Activated CD4-positive, alpha-beta memory T cell treated with anti-CD3 and anti-CD28 coated beads, Interleukin-2, amount 10 ng/mL, durations not matched to agents 7 days and 5 days (primary cell): Measurements from ENCODE around the gene EMILIN1. TPM values are rescaled to one million over a fixed set of nuclear protein-coding genes. Genes with fewer than 3 reads are reported as not detected.

ENCODE experiments used
- CTCF ChIA-PET: fragments of 350-600 bp; sonication (Branson Sonifier 250); formaldehyde crosslinking; loops from one replicate; lab custom pipeline; 2021; ENCODE audit warnings: antibody characterized with exemption, inconsistent platforms; lab: Charles Lee
- POLR2A ChIA-PET: fragments of 350-600 bp; sonication (Branson Sonifier 250); formaldehyde crosslinking; loops from one replicate; lab custom pipeline; 2021; ENCODE audit warnings: antibody characterized with exemption; lab: Charles Lee
- DNase-seq: peaks from one replicate; pipeline ENCODE4 v3.0.0-alpha.2; 2020
- H3K27ac Mint-ChIP-seq: one replicate; pipeline ENCODE4 v1.8.0; 2021; ENCODE audit warnings: mild to moderate bottlenecking, mixed read lengths
- H3K27me3 Mint-ChIP-seq: one replicate; pipeline ENCODE4 v1.8.0; 2021; ENCODE audit warnings: mixed read lengths
- H3K36me3 Mint-ChIP-seq: one replicate; pipeline ENCODE4 v1.8.0; 2021; ENCODE audit warnings: low read depth, mixed read lengths
- H3K4me1 Mint-ChIP-seq: one replicate; pipeline ENCODE4 v1.8.0; 2021; ENCODE audit warnings: mixed read lengths
- H3K4me3 Mint-ChIP-seq: one replicate; pipeline ENCODE4 v1.8.0; 2021; ENCODE audit warnings: mild to moderate bottlenecking, mixed read lengths
- H3K9me3 Mint-ChIP-seq: one replicate; pipeline ENCODE4 v1.8.0; 2021; ENCODE audit warnings: mixed read lengths
- total RNA-seq, 2 experiments: library from RNA; stranded (reverse); gene quantifications; one replicate each; pipeline ENCODE4 v1.2.3, GENCODE V29; 2021

The EMILIN1 gene
- total RNA-seq: under 1 TPM; 0.70 to 0.78 TPM

DNA sequence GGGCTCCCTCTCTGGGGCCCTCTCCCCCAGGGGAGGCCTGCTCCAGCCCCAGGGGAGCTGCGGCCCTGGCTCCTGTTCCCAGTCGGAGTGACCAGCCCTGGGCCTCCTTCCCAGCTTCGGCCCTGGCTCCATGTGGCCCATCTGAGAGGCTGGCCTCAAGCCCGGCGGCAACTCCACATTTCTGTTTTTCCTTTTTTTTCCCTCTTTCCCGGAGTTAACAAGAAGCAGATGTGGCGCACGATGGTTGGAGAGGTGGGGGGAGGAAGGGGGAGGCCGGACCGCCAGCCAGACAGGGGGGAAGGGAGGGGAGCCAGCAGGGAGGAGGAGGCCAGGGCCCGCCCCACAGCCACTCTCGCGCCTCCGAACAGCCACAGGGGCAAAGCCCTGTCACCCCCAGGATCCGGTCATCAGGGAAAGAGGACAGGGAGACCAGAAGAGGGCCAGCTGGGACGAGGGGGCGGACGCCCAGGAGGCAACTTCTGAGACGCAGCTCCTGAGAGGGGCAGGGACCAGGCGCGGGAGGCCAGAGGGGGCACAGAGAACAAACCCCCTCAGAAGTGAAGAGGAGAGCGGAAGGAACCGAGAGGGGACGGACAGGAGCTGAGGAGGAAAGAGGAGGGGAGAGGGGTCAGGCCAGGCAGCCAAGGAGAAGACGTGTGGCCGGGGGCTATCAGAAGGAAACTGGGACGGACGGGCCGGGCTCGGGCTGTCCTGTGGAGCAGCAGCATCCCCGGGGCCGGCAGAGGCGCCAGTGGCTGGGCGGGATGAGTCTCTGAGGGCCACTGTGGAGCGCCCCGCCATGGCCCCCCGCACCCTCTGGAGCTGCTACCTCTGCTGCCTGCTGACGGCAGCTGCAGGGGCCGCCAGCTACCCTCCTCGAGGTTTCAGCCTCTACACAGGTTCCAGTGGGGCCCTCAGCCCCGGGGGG lies at the start of gene EMILIN1:
Gene EMILIN1 (plus strand): TSS at position 349 of the 928 bp plus-strand sequence. CDS start 451 bp downstream, at position 800.
- Mint-ChIP-seq H3K4me3 (no peak within 1 kb of the TSS), H3K27ac (peak within 1 kb of the TSS; percentile 18), H3K27me3 (peaks cover 2% of the 10 kb centered on the region), H3K9me3 (no peaks in the 10 kb centered on the region), H3K4me1 (peaks cover 54% of the 10 kb centered on the region), H3K36me3 (no peaks in the 10 kb centered on the region)
- no peak for DNase-seq
- ChIA-PET POLR2A (interaction anchor here (1.1 kb wide), 1 partner anchor 27 kb away, joined by 3 read pairs; the partner anchor contains the start of gene AGBL5), CTCF (no interaction called here)

DNA sequence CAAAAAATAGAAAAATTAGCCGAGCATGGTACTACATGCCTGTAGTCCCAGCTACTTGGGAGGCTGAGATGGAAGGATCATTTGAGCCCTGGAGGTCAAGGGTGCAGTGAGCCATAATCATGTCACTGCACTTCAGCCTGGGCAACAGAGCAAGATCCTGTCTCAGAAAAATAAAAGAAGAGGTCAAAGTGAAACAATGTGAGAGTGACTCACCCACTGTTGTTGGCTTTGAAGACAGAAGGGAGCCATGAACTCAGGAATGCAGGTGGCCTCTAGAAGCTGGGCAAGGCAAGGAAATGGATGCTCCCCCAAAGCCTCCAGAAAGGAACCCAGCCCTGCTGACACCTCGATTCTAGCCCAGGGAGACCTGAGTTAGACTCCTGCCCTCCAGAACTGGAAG lies 49.4 kb upstream of the EMILIN1 start:
- DNase-seq: no peak
- no peaks in the 10 kb centered on the region for H3K27me3 Mint-ChIP-seq
- H3K36me3 Mint-ChIP-seq: peaks cover 32% of the 10 kb centered on the region
- peaks cover 45% of the 10 kb centered on the region for H3K4me1 Mint-ChIP-seq
- no peak overlapping the region for H3K27ac Mint-ChIP-seq
- H3K4me3 Mint-ChIP-seq: no peak overlapping the region
- no peaks in the 10 kb centered on the region for H3K9me3 Mint-ChIP-seq
- ChIA-PET CTCF (no interaction called here), POLR2A (no interaction called here)

DNA sequence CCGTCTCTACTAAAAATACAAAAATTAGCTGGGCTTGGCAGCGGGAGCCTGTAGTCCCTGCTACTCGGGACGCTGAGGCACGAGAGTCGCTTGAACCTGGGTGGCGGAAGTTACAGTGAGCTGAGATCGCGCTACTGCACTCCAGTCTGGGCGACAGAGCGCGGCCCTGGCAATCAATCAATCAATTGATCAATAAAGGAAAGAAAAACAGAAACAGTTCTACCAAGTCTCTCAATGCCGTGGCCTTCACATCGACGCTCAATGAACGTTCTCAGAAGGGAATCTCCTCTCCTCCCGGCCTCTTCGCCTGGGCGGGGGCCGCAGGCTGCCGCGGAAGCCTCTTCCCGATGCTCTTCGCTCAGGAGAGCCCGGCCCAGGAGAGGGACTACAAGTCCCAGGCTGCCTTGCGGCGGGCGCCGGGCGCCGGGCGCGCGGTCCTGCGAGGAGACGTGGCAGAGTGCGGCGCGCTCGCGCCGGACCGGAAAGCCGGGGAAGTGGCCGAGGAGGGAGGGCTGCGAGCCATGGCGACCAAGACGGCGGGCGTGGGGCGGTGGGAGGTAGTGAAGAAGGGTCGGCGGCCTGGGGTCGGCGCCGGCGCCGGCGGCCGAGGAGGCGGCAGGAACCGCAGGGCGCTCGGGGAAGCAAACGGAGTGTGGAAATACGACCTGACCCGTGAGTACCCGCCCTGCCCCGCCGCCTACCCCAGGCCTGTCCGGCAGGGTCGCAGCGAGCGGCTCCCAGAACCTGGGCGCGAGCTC lies 45.7 kb upstream of the EMILIN1 start, which contains the start of gene TMEM214:
Gene TMEM214 (plus strand): TSS at position 471 of the 758 bp plus-strand sequence. CDS start 51 bp downstream, at position 522.
- ChIA-PET CTCF (interaction anchor here (1.1 to 2.7 kb wide), 6 partner anchors 13 to 187 kb away, joined by 3 to 18 read pairs (median 3); partner anchors contain the start of gene AGBL5), POLR2A (interaction anchor here (0.9 to 5.3 kb wide), 11 partner anchors 11 to 247 kb away, joined by 3 to 54 read pairs (median 5); partner anchors contain the start of genes AGBL5, ATRAID, CENPA and OST4)
- H3K27ac Mint-ChIP-seq: peak within 1 kb of the TSS; percentile 86
- no peaks in the 10 kb centered on the region for H3K9me3 Mint-ChIP-seq
- H3K27me3 Mint-ChIP-seq: no peaks in the 10 kb centered on the region
- peaks cover 63% of the 10 kb centered on the region for H3K36me3 Mint-ChIP-seq
- DNase-seq: peak; percentile 87
- H3K4me3 Mint-ChIP-seq: peak within 1 kb of the TSS; percentile 93
- H3K4me1 Mint-ChIP-seq: peaks cover 62% of the 10 kb centered on the region

DNA sequence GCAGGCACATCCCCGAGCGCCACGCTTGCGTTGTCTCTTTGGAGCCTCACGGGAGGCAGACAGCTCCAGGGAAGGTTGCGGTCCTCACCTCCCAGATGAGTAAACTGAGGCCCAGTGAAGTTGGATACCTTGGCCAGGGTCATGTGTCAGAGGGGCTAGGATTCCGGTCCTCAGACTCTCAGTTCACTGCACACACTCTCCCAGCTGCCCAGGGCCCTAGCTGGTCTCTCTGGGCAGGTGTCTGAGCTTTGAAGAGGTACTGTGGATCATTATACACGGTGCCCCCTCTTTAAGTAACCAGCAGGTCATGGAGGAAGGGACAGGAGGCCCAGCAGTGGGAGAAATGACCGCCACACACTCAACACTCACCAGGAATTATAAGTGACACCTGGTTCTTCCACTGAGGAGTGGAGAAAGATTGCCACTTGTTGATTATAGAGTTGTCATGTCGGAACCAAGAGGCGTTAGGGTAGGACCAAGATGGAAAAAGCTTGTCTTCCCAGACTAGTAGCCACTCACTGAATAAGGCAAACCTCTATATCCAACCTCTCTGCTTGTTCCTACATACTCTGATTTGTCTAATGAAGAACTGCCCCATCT lies 45.1 kb upstream of the EMILIN1 start:
- no peaks in the 10 kb centered on the region for H3K9me3 Mint-ChIP-seq
- DNase-seq: no peak
- peak overlapping the region; percentile 93 for H3K4me3 Mint-ChIP-seq
- no peaks in the 10 kb centered on the region for H3K27me3 Mint-ChIP-seq
- H3K36me3 Mint-ChIP-seq: peaks cover 69% of the 10 kb centered on the region
- H3K4me1 Mint-ChIP-seq: peaks cover 60% of the 10 kb centered on the region
- H3K27ac Mint-ChIP-seq: peak overlapping the region; percentile 86
- POLR2A ChIA-PET: interaction anchor here (0.9 to 5.3 kb wide), 10 partner anchors 12 to 247 kb away, joined by 3 to 54 read pairs (median 5); partner anchors contain the start of genes AGBL5, ATRAID, CENPA and OST4
- CTCF ChIA-PET: interaction anchor here (0.6 to 2.7 kb wide), 9 partner anchors 12 to 380 kb away, joined by 3 to 18 read pairs (median 3); partner anchors contain the start of gene AGBL5

DNA sequence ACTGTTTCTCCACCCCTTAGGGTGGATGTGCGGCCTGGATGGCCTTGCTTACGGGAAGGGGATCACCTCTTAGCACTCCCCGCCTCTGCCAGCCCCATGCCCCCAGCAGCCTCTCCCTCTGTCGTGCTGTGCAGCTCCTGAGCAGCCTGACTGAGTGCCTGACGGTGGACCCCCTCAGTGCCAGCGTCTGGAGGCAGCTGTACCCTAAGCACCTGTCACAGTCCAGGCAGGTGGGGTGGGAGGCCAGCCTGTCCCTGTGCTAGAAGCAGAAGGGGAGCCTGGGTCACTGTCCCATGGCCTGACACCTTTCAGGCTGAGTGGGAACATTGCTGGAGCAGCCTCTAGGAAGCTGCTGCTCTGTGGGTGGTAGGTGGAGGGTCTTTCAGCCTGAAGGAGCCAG lies 40.4 kb upstream of the EMILIN1 start:
- H3K27me3 Mint-ChIP-seq: no peaks in the 10 kb centered on the region
- peaks cover 36% of the 10 kb centered on the region for H3K4me1 Mint-ChIP-seq
- H3K27ac Mint-ChIP-seq: no peak overlapping the region
- CTCF ChIA-PET: interaction anchor here (4.0 kb wide), 1 partner anchor 13 kb away, joined by 11 read pairs; the partner anchor contains the start of gene AGBL5
- no peaks in the 10 kb centered on the region for H3K9me3 Mint-ChIP-seq
- H3K4me3 Mint-ChIP-seq: no peak overlapping the region
- H3K36me3 Mint-ChIP-seq: peaks cover 89% of the 10 kb centered on the region
- POLR2A ChIA-PET: interaction anchor here (4.7 kb wide), 1 partner anchor 13 kb away, joined by 28 read pairs; the partner anchor contains the start of gene AGBL5
- no peak for DNase-seq

DNA sequence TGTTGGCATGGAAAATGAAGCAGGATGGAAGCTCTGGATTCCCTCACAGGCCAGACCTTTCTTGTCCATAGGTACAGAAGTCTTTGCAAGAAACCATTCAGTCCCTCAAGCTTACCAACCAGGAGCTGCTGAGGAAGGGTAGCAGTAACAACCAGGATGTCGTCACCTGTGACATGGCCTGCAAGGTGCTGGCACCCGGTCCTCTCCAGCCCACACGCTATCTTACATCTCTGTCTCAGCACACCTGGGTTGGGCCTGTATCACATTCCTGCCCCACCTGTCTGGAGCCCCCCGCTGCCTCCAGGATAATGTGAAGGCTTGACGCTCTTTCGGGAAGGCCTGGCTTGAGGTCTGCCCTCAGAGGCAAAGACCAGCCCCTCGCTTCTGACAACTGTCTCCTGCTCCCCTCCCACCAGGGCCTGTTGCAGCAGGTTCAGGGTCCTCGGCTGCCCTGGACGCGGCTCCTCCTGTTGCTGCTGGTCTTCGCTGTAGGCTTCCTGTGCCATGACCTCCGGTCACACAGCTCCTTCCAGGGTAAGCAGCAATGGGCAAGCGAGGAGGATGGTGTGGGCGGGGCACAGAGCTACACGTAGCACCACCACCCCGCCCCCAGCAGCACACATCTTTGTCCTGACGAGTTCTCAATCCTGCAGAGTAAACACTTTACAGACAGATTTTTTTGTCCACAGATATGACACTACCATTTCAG lies 39.6 kb upstream of the EMILIN1 start:
- Mint-ChIP-seq H3K27me3 (no peaks in the 10 kb centered on the region), H3K27ac (no peak overlapping the region), H3K36me3 (peaks cover 84% of the 10 kb centered on the region), H3K9me3 (no peaks in the 10 kb centered on the region), H3K4me3 (no peak overlapping the region), H3K4me1 (peaks cover 31% of the 10 kb centered on the region)
- ChIA-PET CTCF (no interaction called here), POLR2A (interaction anchor here (4.7 kb wide), 1 partner anchor 12 kb away, joined by 28 read pairs; the partner anchor contains the start of gene AGBL5)
- DNase-seq: no peak

DNA sequence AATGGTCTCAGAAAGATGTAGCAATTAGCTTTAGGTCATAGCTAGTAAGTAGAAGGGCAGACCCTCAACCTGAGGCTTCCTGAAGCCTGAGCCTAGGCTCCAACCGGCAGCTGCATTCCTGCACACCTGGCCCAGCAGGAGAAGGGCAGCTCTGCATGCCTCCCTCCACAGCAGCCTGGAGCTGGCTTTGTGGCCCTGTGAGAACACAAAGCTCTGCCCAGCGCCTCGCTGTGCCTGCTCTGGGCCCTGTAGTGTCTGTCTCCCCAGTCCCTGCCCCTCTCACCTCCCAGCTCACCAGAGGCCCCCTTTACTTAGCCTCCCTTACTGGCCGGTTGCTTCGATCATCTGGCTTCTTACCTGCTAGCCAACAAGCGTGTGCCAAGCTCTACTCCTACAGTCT lies 39.0 kb upstream of the EMILIN1 start:
- ChIA-PET CTCF (no interaction called here), POLR2A (interaction anchor here (1.1 to 4.7 kb wide), 2 partner anchors 11 to 32 kb away, joined by 4 to 28 read pairs; partner anchors contain the start of genes AGBL5 and OST4)
- H3K4me3 Mint-ChIP-seq: no peak overlapping the region

DNA sequence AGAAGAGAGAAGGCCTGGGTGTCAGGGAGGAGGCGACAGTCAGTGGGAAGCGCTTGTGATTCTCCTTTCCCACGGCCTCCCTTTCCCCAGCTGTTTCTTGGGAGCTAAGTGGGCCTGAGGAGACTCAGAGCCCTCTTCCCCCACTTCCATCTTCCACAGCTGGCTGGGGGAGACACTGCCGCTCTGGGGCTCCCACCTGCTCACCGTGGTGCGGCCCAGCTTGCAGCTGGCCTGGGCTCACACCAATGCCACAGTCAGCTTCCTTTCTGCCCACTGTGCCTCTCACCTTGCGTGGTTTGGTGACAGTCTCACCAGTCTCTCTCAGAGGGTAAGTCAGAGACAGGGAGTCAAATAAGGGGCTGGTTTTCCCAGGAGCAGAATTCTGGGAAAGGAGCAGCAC lies 38.5 kb upstream of the EMILIN1 start:
- no peak overlapping the region for H3K27ac Mint-ChIP-seq
- H3K4me3 Mint-ChIP-seq: no peak overlapping the region
- peaks cover 80% of the 10 kb centered on the region for H3K36me3 Mint-ChIP-seq
- ChIA-PET CTCF (no interaction called here), POLR2A (interaction anchor here (1.1 to 4.7 kb wide), 2 partner anchors 11 to 32 kb away, joined by 4 to 28 read pairs; partner anchors contain the start of genes AGBL5 and OST4)
- H3K4me1 Mint-ChIP-seq: peaks cover 21% of the 10 kb centered on the region
- no peaks in the 10 kb centered on the region for H3K9me3 Mint-ChIP-seq
- no peaks in the 10 kb centered on the region for H3K27me3 Mint-ChIP-seq
- DNase-seq: no peak

More for the DNA sequence above, 39.0 kb upstream of the EMILIN1 start:
- no peak for DNase-seq
- H3K27me3 Mint-ChIP-seq: no peaks in the 10 kb centered on the region
- H3K9me3 Mint-ChIP-seq: no peaks in the 10 kb centered on the region
- H3K27ac Mint-ChIP-seq: no peak overlapping the region
- H3K4me1 Mint-ChIP-seq: peaks cover 25% of the 10 kb centered on the region
- peaks cover 78% of the 10 kb centered on the region for H3K36me3 Mint-ChIP-seq

DNA sequence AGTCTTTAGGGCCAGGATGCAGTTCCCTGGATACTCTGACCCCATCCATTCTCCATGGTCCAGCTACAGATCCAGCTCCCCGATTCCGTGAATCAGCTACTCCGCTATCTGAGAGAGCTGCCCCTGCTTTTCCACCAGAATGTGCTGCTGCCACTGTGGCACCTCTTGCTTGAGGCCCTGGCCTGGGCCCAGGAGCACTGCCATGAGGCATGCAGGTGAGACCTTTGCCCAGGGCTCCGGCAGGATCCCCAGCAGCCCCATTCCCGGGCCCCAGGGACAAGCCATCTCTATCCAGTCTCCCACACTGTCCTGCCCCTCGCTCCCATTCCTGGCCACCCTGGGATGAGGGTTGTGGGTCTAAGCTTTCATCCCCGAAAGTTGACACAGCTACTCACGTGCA lies 38.1 kb upstream of the EMILIN1 start:
- Mint-ChIP-seq H3K4me1 (peaks cover 16% of the 10 kb centered on the region), H3K4me3 (no peak overlapping the region), H3K9me3 (no peaks in the 10 kb centered on the region), H3K36me3 (peaks cover 76% of the 10 kb centered on the region), H3K27me3 (no peaks in the 10 kb centered on the region), H3K27ac (no peak overlapping the region)
- POLR2A ChIA-PET: interaction anchor here (1.1 to 4.7 kb wide), 2 partner anchors 10 to 31 kb away, joined by 4 to 28 read pairs; partner anchors contain the start of genes AGBL5 and OST4
- CTCF ChIA-PET: no interaction called here
- DNase-seq: no peak

DNA sequence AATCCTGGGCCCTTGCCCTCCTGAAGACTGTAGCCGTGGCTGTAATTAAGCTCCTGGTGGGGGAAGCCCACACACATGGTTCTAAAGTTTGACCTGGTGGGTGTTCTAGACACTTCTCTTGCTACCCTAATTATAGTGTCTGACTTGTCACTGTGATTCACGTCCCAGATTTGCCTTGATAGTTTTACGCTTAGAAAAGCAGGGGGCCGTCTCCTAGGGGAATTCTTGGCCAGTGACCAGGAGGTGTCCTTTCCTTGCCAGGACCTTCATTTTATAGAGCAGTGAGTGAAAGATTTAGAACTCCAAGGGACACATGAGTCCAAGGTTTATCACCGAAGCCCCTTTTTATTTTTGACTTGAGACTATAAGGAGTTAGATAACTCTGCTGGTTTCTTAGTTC lies 36.7 kb upstream of the EMILIN1 start:
- Mint-ChIP-seq H3K4me1 (peaks cover 11% of the 10 kb centered on the region), H3K9me3 (no peaks in the 10 kb centered on the region), H3K36me3 (peaks cover 64% of the 10 kb centered on the region), H3K27me3 (no peaks in the 10 kb centered on the region), H3K4me3 (no peak overlapping the region), H3K27ac (no peak overlapping the region)
- CTCF ChIA-PET: no interaction called here
- POLR2A ChIA-PET: interaction anchor here (1.6 kb wide), 1 partner anchor 9 kb away, joined by 3 read pairs; no protein-coding TSS in a partner anchor
- no peak for DNase-seq

DNA sequence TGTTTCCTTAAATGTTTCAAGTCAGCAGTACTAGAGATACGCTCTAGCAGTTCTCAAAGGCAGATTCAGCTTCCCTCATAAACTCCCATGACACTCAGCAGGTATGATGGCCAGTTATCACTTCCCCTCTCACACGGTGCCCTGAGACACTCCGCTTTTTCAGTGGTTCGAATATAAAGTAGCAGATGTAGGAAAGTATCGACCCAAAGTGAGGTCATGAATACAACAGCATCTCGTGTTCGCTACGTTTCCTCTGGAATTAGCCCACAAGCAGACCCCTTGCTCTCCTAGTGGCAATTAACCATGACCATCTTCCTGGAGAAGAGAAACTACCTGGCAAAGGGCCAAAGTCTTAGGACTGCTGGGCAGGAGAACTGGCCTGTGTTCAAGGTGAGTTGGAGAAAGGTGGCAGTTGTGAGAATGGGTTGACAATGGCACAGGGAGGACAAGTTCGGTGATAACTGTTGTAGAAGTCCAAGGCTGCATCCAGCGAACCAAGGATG lies 36.2 kb upstream of the EMILIN1 start:
- no peaks in the 10 kb centered on the region for H3K27me3 Mint-ChIP-seq
- H3K27ac Mint-ChIP-seq: no peak overlapping the region
- no peak overlapping the region for H3K4me3 Mint-ChIP-seq
- ChIA-PET CTCF (no interaction called here), POLR2A (interaction anchor here (1.6 to 5.8 kb wide), 2 partner anchors 9 kb away, joined by 3 to 27 read pairs; partner anchors contain the start of gene TMEM214)
- no peaks in the 10 kb centered on the region for H3K9me3 Mint-ChIP-seq
- peaks cover 60% of the 10 kb centered on the region for H3K36me3 Mint-ChIP-seq
- DNase-seq: no peak
- H3K4me1 Mint-ChIP-seq: peaks cover 11% of the 10 kb centered on the region
